Neuronal stem cell (in vitro differentiated cells): ENCODE data around the gene RHEB.

ENCODE experiments used
- DNase-seq: peaks from one replicate; pipeline ENCODE4 v3.0.0-alpha.2; 2013; ENCODE audit warnings: low spot score
- H2AFZ ChIP-seq: one replicate; pipeline ENCODE4 v1.6.1; 2013; ENCODE audit warnings: mild to moderate bottlenecking, low read length, inconsistent platforms
- H2AK5ac ChIP-seq: 2 replicates; pipeline ENCODE4 v1.6.1; 2013; ENCODE audit warnings: low read depth, mild to moderate bottlenecking, inconsistent platforms, low read length, moderate library complexity, mixed read lengths
- H2BK120ac ChIP-seq: 2 replicates; pipeline ENCODE4 v1.6.1; 2013; ENCODE audit warnings: low read depth, mild to moderate bottlenecking, inconsistent platforms, low read length, moderate library complexity, mixed read lengths
- H2BK12ac ChIP-seq: one replicate; pipeline ENCODE4 v1.6.1; 2013; ENCODE audit warnings: low read length, inconsistent platforms
- H2BK15ac ChIP-seq: 2 replicates; pipeline ENCODE4 v1.6.1; 2013; ENCODE audit warnings: mild to moderate bottlenecking, low read length, inconsistent platforms, mixed read lengths
- H2BK5ac ChIP-seq: one replicate; pipeline ENCODE4 v1.6.1; 2013; ENCODE audit warnings: inconsistent platforms, mild to moderate bottlenecking, low read length, moderate library complexity
- H3K14ac ChIP-seq: one replicate; pipeline ENCODE4 v1.6.1; 2013; ENCODE audit warnings: low read length, inconsistent platforms
- H3K18ac ChIP-seq: 2 replicates; pipeline ENCODE4 v1.6.1; 2013; ENCODE audit warnings: low read length, inconsistent platforms
- H3K23ac ChIP-seq: 2 replicates; pipeline ENCODE4 v1.6.1; 2013; ENCODE audit warnings: low read depth, mild to moderate bottlenecking, mixed read lengths, low read length, inconsistent platforms; ENCODE audit not compliant: poor library complexity
- H3K27ac ChIP-seq: replicated peaks from 3 replicates; pipeline ENCODE4 v1.5.1; 2013; ENCODE audit warnings: low read length, inconsistent platforms
- H3K27me3 ChIP-seq, 3 experiments: 2 replicates each; pipeline ENCODE4 v1.6.1; 2013; ENCODE audit warnings: low read length in 3 of 3, mild to moderate bottlenecking in 2 of 3, inconsistent platforms in 1 of 3, low read depth in 1 of 3, mixed read lengths in 1 of 3, moderate library complexity in 1 of 3; ENCODE audit not compliant: control insufficient read depth in 3 of 3, insufficient read depth in 3 of 3
- H3K36me3 ChIP-seq, 2 donors: replicated peaks in 1 of 2; 2 replicates each; pipeline ENCODE4 v1.6.1; 2013; ENCODE audit warnings: low read length in 2 of 2; ENCODE audit not compliant: control insufficient read depth in 2 of 2, insufficient read depth in 2 of 2
- H3K4ac ChIP-seq: 2 replicates; pipeline ENCODE4 v1.6.1; 2013; ENCODE audit warnings: inconsistent platforms, mild to moderate bottlenecking, low read length, moderate library complexity
- H3K4me1 ChIP-seq, 2 donors: 1 replicate in 1 of 2; 2 replicates in 1 of 2; pipeline ENCODE4 v1.6.1; 2013; ENCODE audit warnings: low read length in 2 of 2, low read depth in 1 of 2; ENCODE audit not compliant: control insufficient read depth in 2 of 2, insufficient read depth in 1 of 2
- H3K4me2 ChIP-seq: one replicate; pipeline ENCODE4 v1.6.1; 2013; ENCODE audit warnings: mild to moderate bottlenecking, low read length, inconsistent platforms; ENCODE audit not compliant: insufficient read depth, poor library complexity, severe bottlenecking
- H3K4me3 ChIP-seq, 2 donors: 2 replicates each; pipeline ENCODE4 v1.5.1; 2013; ENCODE audit warnings: low read length in 2 of 2, mild to moderate bottlenecking in 2 of 2, inconsistent platforms in 1 of 2, moderate library complexity in 1 of 2
- H3K79me1 ChIP-seq: one replicate; pipeline ENCODE4 v1.6.1; 2013; ENCODE audit warnings: low read depth, mild to moderate bottlenecking, inconsistent platforms, low read length, moderate library complexity
- H3K9ac ChIP-seq: one replicate; pipeline ENCODE4 v1.6.1; 2013; ENCODE audit warnings: mild to moderate bottlenecking, low read depth, low read length, inconsistent platforms; ENCODE audit not compliant: poor library complexity
- H3K9me3 ChIP-seq, 2 donors: replicated peaks in 1 of 2; 2 replicates each; pipeline versions ENCODE3 to v1.6.1; 2013; ENCODE audit warnings: low read length in 2 of 2, mild to moderate bottlenecking in 2 of 2, inconsistent platforms in 1 of 2, low read depth in 1 of 2, mixed read lengths in 1 of 2, moderate library complexity in 1 of 2; ENCODE audit not compliant: control insufficient read depth in 2 of 2, insufficient read depth in 1 of 2
- H4K8ac ChIP-seq: one replicate; pipeline ENCODE4 v1.6.1; 2013; ENCODE audit warnings: low read depth, mild to moderate bottlenecking, inconsistent platforms, low read length, moderate library complexity
- H4K91ac ChIP-seq: one replicate; pipeline ENCODE4 v1.6.1; 2013; ENCODE audit warnings: low read length, low read depth, mild to moderate bottlenecking, inconsistent platforms; ENCODE audit not compliant: poor library complexity
- WGBS, 2 donors: extraction: QIAGEN DNeasy Blood & Tissue Kit; methylation state at CpG; one replicate each; pipeline ENCODE4 v1.1.7; 2013; ENCODE audit warnings: missing lambda C conversion rate in 2 of 2, mixed read lengths in 1 of 2; ENCODE audit not compliant: insufficient read length in 2 of 2, insufficient replicate concordance in 1 of 2; ENCODE audit errors: extremely low coverage in 2 of 2; 5-methylcytosine and 5-hydroxymethylcytosine counted together

Gene RHEB

GRCh38 chr7:151481650-151482505 lies 37.8 kb downstream of the RHEB start:
- no peak overlapping the region for H3K4me2 ChIP-seq
- WGBS, 2 donors = no CpG with 5 or more reads among the region's 4 CpGs
- no peak for DNase-seq

DNA sequence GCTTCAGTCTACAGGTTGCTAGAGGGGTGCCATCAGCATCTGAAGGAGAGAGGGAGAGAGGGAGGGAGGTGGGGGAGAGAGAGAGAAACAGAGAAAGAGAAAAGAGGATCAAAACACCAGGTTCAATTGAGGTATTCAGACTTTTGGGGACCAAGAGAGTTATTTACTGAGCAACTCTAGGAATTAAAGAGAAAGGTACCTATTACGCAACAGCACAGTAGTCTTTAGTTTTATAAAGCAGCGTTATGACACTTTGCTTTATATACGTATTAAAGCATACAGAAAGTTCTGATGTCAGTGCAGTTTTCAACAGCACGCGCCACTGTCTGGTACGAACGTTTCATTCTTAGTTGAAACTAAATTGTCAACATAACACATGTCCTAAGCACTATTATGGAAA lies 41.8 kb downstream of the RHEB start:
- H3K14ac ChIP-seq = no peak overlapping the region
- no CpG with 5 or more reads among the region's 7 CpGs for WGBS, 2 donors
- no peak overlapping the region for H3K4me3 ChIP-seq
- H3K27ac ChIP-seq = no peak overlapping the region
- no peak overlapping the region for H2BK12ac ChIP-seq
- no peak overlapping the region for H4K91ac ChIP-seq
- no peak overlapping the region for H3K4ac ChIP-seq
- peaks cover 6 to 95% of the 10 kb centered on the region in 2 donors for H3K36me3 ChIP-seq
- no peak overlapping the region for H2BK5ac ChIP-seq
- H2AK5ac ChIP-seq = no peak overlapping the region
- H3K79me1 ChIP-seq = peaks cover 4% of the 10 kb centered on the region
- H3K9me3 ChIP-seq = peaks cover 0 to 2% of the 10 kb centered on the region in 2 donors
- no peak overlapping the region for H2BK120ac ChIP-seq
- no peak overlapping the region for H3K4me2 ChIP-seq
- no peaks in the 10 kb centered on the region for H3K4me1 ChIP-seq
- no peak overlapping the region for H3K23ac ChIP-seq
- no peak for DNase-seq
- H4K8ac ChIP-seq = no peak overlapping the region
- H3K18ac ChIP-seq = no peak overlapping the region
- no peak overlapping the region for H2BK15ac ChIP-seq
- H2AFZ ChIP-seq = no peak overlapping the region
- no peak overlapping the region for H3K9ac ChIP-seq
- H3K27me3 ChIP-seq = no peaks in the 10 kb centered on the region

More at GRCh38 chr7:151481650-151482505, 37.8 kb downstream of the RHEB start:
- no peak overlapping the region for H3K9ac ChIP-seq
- no peak overlapping the region for H4K8ac ChIP-seq
- H3K23ac ChIP-seq = no peak overlapping the region
- H3K4me3 ChIP-seq = no peak overlapping the region
- peaks cover 13 to 95% of the 10 kb centered on the region in 2 donors for H3K36me3 ChIP-seq
- H3K4me1 ChIP-seq = no peaks in the 10 kb centered on the region
- H4K91ac ChIP-seq = no peak overlapping the region
- H2BK15ac ChIP-seq = no peak overlapping the region
- H3K27me3 ChIP-seq = no peaks in the 10 kb centered on the region
- H3K9me3 ChIP-seq = no peaks in the 10 kb centered on the region
- H2BK5ac ChIP-seq = no peak overlapping the region
- H3K4ac ChIP-seq = no peak overlapping the region
- no peak overlapping the region for H3K27ac ChIP-seq
- no peaks in the 10 kb centered on the region for H3K79me1 ChIP-seq
- H3K14ac ChIP-seq = no peak overlapping the region
- H2AFZ ChIP-seq = no peak overlapping the region
- H3K18ac ChIP-seq = no peak overlapping the region
- no peak overlapping the region for H2BK12ac ChIP-seq
- H2AK5ac ChIP-seq = no peak overlapping the region
- no peak overlapping the region for H2BK120ac ChIP-seq

DNA sequence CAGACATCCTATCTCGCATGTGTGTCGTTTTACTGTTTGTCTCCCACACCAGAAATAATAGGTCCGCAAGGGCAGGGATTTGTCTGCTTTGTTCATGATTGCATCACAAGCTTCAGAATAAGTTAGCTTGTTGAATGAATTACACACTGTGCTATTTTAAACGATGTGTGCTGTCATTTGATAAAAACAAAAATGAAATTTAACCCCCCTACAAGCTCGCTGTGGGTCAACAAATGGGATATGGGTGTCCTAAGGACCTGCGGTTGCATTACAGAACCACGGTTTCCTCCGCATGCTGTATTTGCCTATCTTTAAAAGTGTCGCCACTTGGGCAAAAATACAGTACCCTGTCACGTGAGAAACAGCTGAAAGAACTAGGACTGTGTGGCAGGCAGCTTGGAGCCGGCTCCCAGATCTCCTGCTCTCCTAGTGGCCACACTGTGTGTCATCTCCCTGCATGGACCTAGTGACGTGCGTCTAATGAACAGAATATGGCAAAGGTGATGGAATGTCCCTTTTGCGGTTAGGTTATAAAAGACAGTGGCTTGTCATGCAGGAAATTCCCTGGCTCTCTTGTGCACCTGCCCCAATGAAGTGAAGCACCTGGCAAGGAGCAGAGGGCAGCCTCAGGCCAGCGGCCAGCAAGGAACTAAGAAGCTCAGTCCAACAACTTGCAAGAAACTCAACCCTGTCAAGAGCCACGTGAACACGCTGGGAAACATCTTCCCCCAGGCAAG lies 46.9 kb downstream of the RHEB start:
- Histone ChIP-seq H4K91ac (no peak overlapping the region), H3K9me3 (peaks cover 0 to 2% of the 10 kb centered on the region in 2 donors), H3K9ac (no peak overlapping the region), H3K79me1 (peaks cover 8% of the 10 kb centered on the region), H2BK120ac (no peak overlapping the region), H3K18ac (peak overlapping the region; percentile 33), H2BK5ac (no peak overlapping the region), H3K4ac (no peak overlapping the region), H3K4me3 (peak overlapping the region in 1 of 2 donors; percentile 34), H2BK15ac (no peak overlapping the region), H3K4me2 (no peak overlapping the region), H2AFZ (no peak overlapping the region), H4K8ac (no peak overlapping the region), H3K4me1 (peaks cover 0 to 14% of the 10 kb centered on the region in 2 donors), H3K14ac (no peak overlapping the region), H2AK5ac (no peak overlapping the region), H3K27ac (no peak overlapping the region), H2BK12ac (no peak overlapping the region), H3K23ac (no peak overlapping the region), H3K36me3 (peaks cover 14 to 100% of the 10 kb centered on the region in 2 donors), H3K27me3 (no peaks in the 10 kb centered on the region)
- no peak for DNase-seq
- no CpG with 5 or more reads among the region's 17 CpGs for WGBS, 2 donors

DNA sequence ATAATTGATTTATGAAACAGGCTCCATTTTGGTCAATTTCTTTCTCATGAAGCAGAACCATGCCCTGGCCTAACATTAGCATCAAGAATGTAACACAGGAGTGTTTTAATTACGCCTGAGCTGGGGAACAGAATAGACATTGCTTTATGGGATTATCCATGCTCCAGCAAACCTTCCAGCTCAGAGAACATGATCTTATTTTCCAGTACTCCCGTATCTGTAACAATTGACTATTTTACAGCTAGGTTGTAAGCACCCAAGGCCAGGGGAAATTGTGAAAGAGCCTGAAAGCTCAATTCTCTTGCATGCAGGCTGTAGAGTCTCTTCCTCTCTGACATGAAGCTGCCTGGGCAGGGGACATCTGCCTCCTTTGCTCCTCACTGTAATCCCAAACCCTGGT lies 49.0 kb downstream of the RHEB start:
- WGBS, 2 donors = no CpG with 5 or more reads among the region's 2 CpGs
- Histone ChIP-seq H2BK12ac (no peak overlapping the region), H2BK5ac (no peak overlapping the region), H3K79me1 (peaks cover 8% of the 10 kb centered on the region), H2BK15ac (no peak overlapping the region), H3K14ac (no peak overlapping the region), H3K9ac (no peak overlapping the region), H3K36me3 (peaks cover 27 to 98% of the 10 kb centered on the region in 2 donors), H3K4me1 (peaks cover 0 to 14% of the 10 kb centered on the region in 2 donors), H4K8ac (no peak overlapping the region), H3K9me3 (peaks cover 0 to 4% of the 10 kb centered on the region in 2 donors), H3K27ac (peak overlapping the region; percentile 39), H2AFZ (no peak overlapping the region), H3K4ac (no peak overlapping the region), H3K23ac (no peak overlapping the region), H2BK120ac (no peak overlapping the region), H3K18ac (no peak overlapping the region), H2AK5ac (no peak overlapping the region), H3K4me3 (no peak overlapping the region), H3K4me2 (no peak overlapping the region), H4K91ac (no peak overlapping the region), H3K27me3 (no peaks in the 10 kb centered on the region)
- peak; percentile 58 for DNase-seq
